GM12801 (cell line): ENCODE results near the gene OCA2.

Source experiments
- TF ChIP-seq, protein P1 (sequence below): IDR thresholded peaks from one replicate; pipeline ENCODE4 v1.5.1; 2011; ENCODE audit warnings: control low read depth; ENCODE audit not compliant: insufficient read length; ENCODE audit errors: extremely low read depth

OCA2 gene

DNA sequence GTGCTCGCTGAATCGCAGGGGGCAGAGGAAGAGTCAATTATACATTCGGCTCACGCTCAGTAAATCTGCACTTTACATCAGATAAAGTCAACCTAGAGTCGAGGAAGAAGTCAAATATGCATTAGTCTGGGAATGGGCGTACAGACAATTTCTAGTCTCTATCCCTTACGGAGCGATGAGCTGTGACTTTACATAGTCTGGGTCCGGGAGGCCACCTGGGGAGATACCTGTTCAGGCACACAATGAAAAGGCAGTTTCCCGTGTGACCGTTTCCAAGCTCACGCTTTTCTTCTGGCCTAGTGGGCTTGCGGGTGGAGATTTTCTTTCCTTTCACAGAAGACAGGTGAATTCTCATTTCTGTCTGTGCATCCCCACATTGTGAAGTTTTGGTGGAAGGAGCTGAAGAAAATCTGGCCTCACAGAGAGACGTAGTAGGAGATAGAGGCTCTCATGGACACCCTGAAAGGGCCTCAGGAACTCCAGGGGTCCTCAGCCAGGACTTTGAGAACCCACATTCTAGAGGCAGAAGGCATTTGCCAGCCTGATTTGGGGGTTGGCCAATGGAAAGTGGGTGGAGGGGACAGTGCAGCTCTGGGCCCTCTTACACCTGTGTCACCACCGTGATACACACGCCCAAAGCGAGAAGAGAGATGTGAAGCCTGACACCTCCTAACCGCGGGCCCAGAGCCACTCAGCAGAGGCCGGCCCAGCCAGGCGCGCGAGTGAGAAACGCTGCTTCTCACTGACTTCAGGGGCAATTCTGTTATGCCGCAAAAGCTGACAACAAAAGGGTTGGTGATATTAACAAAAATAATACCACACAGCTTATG, 10.7 kb upstream of the OCA2 start:
- TF ChIP-seq, protein P1, sequence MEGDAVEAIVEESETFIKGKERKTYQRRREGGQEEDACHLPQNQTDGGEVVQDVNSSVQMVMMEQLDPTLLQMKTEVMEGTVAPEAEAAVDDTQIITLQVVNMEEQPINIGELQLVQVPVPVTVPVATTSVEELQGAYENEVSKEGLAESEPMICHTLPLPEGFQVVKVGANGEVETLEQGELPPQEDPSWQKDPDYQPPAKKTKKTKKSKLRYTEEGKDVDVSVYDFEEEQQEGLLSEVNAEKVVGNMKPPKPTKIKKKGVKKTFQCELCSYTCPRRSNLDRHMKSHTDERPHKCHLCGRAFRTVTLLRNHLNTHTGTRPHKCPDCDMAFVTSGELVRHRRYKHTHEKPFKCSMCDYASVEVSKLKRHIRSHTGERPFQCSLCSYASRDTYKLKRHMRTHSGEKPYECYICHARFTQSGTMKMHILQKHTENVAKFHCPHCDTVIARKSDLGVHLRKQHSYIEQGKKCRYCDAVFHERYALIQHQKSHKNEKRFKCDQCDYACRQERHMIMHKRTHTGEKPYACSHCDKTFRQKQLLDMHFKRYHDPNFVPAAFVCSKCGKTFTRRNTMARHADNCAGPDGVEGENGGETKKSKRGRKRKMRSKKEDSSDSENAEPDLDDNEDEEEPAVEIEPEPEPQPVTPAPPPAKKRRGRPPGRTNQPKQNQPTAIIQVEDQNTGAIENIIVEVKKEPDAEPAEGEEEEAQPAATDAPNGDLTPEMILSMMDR, result no peak

DNA sequence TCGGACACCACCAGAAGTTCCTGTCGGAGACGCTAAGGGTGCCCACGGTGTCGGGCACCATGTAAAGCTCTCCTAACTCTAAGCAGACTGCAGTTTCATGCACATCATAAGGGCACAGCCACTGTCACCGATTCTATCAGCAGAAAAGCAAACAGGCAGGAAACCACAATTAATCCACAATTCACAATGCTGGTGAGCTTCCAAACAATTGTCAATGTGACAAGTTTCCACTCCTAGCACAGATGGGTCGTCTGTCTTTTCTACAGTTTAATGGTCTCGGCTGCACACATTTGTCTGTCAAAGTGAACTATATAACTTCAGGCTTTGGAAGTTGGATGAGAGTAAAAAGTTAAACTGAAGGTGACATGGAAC, 8.8 kb upstream of the OCA2 start:
- TF ChIP-seq, protein P1, result no peak

DNA sequence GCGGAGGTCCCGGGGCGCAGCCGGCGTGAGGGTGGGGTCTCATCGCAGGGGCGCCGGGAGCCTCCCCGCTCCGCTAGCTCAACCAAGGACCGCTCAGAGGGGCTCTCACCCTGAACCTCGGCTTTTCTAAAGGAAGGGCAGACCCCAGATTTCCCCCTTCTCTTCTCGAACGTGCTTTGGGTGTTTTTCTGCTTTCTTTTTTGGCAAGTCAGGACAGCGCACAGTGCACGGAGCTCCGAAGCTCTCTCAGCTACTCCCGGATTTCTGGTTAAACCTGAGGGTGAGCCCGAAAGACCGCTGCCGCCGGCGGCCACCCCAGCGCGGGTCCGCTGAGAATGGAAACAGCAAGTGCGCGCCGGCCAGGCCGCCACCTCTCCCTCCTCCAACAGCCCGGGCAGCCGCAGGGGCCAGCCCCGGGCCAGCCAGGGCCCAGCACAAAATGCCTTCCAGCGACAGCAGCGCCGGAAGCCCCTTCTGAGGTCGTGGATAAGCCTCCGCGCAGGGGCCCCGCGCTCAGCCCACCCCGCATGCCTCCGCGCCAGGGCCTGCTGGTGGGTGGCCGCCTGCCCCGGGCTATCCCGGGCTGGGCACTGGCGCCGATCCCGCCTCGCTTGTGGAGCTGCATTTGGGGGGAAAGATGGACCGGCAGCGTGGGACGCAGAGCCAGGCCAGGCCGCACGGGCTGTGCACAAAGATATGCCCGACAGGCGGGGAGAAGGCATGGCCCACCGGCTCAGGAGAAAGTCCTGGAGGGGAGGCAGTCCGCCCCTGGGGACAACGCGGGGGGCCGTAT, 8.2 kb upstream of the OCA2 start:
- TF ChIP-seq, protein P1, result no peak

DNA sequence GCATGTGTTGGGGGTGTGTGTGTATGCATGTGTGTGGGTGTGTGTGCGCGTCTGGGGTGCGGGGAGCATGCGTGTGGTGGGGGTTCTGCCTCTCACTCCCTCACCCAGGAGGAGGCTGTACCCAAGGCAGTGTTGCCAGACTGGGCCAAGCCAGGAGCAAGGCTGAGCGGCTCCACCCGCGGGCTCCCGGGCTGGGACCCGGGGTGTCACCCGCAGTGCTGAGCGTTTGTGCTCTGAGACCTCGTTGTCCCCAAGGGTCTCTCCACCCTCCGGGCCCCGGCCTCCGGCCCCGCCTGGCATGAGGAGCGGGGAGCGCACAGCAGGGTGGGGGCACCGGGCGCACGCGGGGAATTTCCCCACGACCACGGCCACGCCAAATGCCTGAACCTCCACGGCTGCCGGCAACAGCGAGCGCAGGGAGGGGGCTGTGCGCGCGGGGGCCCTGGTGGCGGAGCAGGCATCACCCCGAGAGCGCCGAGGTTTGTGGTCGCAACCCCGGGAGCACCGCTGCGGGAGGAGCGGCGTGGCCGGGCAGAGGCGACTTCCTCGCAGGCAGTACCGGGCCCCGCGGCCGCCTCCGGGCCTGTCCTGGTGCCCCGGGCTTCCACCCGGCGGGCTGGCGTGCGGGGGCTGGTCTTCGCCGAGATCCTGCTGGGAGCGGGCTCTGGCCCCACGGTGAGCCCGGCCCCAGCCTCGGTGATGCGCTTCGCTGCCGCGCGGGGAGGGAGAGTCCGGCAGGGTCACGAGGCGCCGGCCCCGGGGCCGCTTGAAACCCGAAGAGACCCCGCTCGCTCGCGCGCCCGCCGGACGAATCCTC, 7.4 kb upstream of the OCA2 start:
- TF ChIP-seq, protein P1, result no peak

DNA sequence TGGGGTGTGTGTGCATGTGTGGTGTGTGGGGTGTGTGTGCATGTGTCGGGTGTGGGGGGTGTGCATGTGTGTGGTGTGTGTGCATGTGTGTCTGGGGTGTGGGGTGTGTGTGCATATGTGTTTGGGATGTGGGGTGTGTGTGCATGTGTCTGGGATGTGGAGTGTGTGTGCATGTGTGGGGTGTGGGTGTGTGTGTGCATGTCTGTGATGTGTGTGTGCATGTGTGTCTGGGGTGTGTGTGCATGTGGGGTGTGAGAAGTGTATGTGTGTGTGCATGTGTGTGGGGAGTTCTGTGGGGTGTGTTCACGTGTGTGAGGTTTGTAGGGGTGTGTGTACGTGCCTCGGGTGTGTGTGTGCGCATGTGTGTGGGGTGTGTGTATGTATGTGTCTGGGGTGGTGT, 6.7 kb upstream of the OCA2 start:
- TF ChIP-seq, protein P1, result no peak

DNA sequence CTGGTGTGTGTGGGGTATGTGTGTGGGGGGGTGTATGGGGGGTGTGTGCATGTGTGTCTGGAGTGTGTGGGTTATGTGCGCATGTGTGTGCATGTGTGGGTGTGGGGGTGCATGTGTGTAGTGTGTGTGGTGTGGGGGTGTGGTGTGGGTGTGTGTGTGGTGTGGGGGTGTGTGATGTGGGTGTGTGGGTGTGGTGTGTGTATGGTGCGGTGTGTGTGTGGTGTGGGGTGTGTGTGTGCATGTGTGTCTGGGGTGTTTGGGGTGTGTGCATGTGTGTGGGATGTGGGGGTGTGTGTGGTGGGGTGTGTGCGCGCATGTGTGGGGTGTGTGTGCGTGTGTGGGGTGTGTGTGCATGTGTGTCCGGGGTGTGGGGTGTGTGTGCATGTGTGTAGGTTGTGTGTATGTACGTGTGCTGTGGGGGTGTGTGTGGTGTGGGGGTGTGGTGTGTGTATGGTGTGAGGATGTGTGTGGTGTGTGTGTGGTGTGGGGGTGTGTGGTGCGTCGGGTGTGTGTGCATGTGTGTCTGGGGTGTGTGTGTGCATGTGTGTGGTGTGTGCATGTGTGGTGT, 6.2 kb upstream of the OCA2 start:
- TF ChIP-seq, protein P1, result no peak

DNA sequence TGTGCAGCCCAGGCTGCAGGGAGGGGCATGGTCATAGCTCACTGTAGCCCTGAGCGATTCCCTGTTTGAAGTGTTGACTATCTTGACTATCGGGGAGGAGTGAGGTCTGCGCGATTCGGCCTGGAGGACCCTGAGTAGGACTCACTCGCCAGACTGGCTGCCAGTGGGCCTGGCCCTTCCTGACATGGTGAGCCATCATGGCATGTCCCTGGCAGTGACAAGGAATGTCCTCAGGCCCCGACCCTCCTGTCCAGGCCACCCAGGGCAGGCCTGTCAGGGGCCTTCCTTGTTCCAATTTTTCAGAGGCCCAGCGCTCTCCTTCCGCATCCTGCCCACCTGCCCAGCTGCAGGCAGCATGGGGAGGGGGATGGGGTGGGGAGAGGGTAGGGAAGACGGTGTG, 5.2 kb upstream of the OCA2 start:
- TF ChIP-seq, protein P1, result no peak
